Right lobe of liver (tissue), 6 donors: ENCODE measurements around the gene GCLC. TPM values are rescaled to one million over a fixed set of nuclear protein-coding genes. Genes with fewer than 3 reads are reported as not detected.
"Not testable (repeated sequence)": the region's sequence is repeated elsewhere in the genome, so short reads cannot be mapped to it uniquely, and the experiment has no call there.

Experiments
- ATAC-seq, 4 donors: fragments of 200-7000 bp; cut with Tn5 transposase; one replicate each; pipeline ENCODE4 v1.9.1; 2020; ENCODE audit warnings: mild to moderate bottlenecking in 4 of 4, moderate library complexity in 4 of 4
- DNase-seq, 3 donors: peaks; one replicate each; pipeline ENCODE4 v3.0.0-alpha.2; 2020
- H3K27ac ChIP-seq, 3 donors: fragments of 200-600 bp; one replicate each; pipeline ENCODE4 v1.8.0; 2022
- H3K27me3 ChIP-seq, 2 donors: fragments of 200-600 bp; one replicate each; pipeline ENCODE4 v1.8.0; 2022
- H3K36me3 ChIP-seq, 4 donors: fragments of 200-600 bp; sonication (generic) in 1 of 4; one replicate each; pipeline versions ENCODE4 v1.5.1 to v1.8.0; 2017 to 2022; ENCODE audit warnings: control low read depth in 1 of 4
- H3K4me1 ChIP-seq, 4 donors: fragments of 200-600 bp; sonication (generic) in 1 of 4; one replicate each; pipeline versions ENCODE4 v1.5.1 to v1.8.0; 2017 to 2022; ENCODE audit warnings: control low read depth in 1 of 4
- H3K4me3 ChIP-seq, 3 donors: fragments of 200-600 bp; one replicate each; pipeline ENCODE4 v1.8.0; 2022
- H3K9me3 ChIP-seq, 4 donors: fragments of 200-600 bp; sonication (generic) in 1 of 4; one replicate each; pipeline versions ENCODE4 v1.5.1 to v1.8.0; 2017 to 2022; ENCODE audit warnings: control low read depth in 1 of 4
- POLR2A ChIP-seq: fragments of 450-650 bp; IDR thresholded peaks from one replicate; pipeline ENCODE4 v1.6.1; 2017; ENCODE audit warnings: antibody characterized with exemption, mild to moderate bottlenecking
- WGBS: methylation state at CpG from one replicate; pipeline ENCODE4 v1.1.6; 2018; ENCODE audit warnings: low coverage, low lambda C conversion rate; ENCODE audit not compliant: insufficient coverage; ENCODE audit errors: missing lambda C conversion rate; 5-methylcytosine and 5-hydroxymethylcytosine counted together
- intact Hi-C, 2 donors: fragments of 100-400 bp; cut with DNase I; formaldehyde crosslinking; loops; one replicate each; pipeline versions ENCODE4 v1.11.2 to v1.14.1; 2022
- total RNA-seq, 6 experiments: library from RNA; depleted of rRNA in 2 of 6; stranded (reverse); fragments of >200 nt in 2 of 6; fragmentation: NEBNext Ultra II Directional in 3 of 6; extraction: Animal tissue kit (Norgen Biotek cat#: 25700) in 3 of 6; gene quantifications; one replicate each; pipeline versions ENCODE4 v1.1.0 to v1.2.4, GENCODE V29; 2016 to 2023
- TF ChIP-seq, protein P1 (sequence below), 4 donors: fragments of 200-600 bp in 3 of 4; fragments of 450-650 bp in 1 of 4; IDR thresholded peaks; one replicate each; pipeline versions ENCODE4 v1.5.1 to v1.8.0; 2016 to 2022; ENCODE audit warnings: antibody characterized with exemption in 4 of 4, mild to moderate bottlenecking in 2 of 4
- donor health status: DM: no; HTN: yes; CAD: no.
- donor health status: DM: no; HTN: no; CAD: no.
- donor health status: DM: no; HTN: no; CAD: no.
- donor health status: DM: no; HTN: yes; CAD: no.
- donor health status: DM: no; HTN: yes; CAD: no.

Gene GCLC
- total RNA-seq, 6 experiments from 2014 or later, result 56.8 to 140 (median 103) TPM

DNA sequence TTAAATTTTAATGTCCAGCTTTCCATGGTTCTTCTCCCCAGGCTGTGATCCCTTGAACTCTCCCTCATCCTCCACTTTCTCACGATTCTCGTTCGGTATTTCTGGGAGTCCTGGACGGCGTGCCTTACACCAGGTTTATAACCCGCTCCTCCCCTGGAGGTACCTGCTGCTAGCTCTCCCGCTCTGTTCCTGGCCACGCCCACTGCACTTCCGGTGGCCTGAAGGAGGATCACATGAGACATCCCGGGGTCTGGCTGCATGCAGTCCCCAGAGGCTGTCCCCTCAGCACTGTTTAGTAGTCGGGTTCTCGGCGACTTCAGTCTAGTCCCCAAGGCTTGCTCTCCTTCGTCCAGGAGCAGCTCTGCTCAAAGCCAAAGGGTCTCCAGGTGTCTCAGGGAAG is 28.4 kb upstream of the GCLC start:
- intact Hi-C loops, result no loop called here
- DNase-seq, result no peak
- no peaks in the 10 kb centered on the region for H3K36me3 ChIP-seq
- H3K9me3 ChIP-seq, result no peaks in the 10 kb centered on the region
- ATAC-seq, result no peak
- no peaks in the 10 kb centered on the region for H3K27me3 ChIP-seq
- H3K4me3 ChIP-seq, result no peak overlapping the region
- no peak overlapping the region for H3K27ac ChIP-seq
- WGBS, result 79% methylated on average over 8 of the region's 14 CpGs
- no peaks in the 10 kb centered on the region for H3K4me1 ChIP-seq
- TF ChIP-seq, protein P1, sequence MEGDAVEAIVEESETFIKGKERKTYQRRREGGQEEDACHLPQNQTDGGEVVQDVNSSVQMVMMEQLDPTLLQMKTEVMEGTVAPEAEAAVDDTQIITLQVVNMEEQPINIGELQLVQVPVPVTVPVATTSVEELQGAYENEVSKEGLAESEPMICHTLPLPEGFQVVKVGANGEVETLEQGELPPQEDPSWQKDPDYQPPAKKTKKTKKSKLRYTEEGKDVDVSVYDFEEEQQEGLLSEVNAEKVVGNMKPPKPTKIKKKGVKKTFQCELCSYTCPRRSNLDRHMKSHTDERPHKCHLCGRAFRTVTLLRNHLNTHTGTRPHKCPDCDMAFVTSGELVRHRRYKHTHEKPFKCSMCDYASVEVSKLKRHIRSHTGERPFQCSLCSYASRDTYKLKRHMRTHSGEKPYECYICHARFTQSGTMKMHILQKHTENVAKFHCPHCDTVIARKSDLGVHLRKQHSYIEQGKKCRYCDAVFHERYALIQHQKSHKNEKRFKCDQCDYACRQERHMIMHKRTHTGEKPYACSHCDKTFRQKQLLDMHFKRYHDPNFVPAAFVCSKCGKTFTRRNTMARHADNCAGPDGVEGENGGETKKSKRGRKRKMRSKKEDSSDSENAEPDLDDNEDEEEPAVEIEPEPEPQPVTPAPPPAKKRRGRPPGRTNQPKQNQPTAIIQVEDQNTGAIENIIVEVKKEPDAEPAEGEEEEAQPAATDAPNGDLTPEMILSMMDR (IDR thresholded peaks at IDR 0.05), result no peak
- no peak for TF ChIP-seq POLR2A

DNA sequence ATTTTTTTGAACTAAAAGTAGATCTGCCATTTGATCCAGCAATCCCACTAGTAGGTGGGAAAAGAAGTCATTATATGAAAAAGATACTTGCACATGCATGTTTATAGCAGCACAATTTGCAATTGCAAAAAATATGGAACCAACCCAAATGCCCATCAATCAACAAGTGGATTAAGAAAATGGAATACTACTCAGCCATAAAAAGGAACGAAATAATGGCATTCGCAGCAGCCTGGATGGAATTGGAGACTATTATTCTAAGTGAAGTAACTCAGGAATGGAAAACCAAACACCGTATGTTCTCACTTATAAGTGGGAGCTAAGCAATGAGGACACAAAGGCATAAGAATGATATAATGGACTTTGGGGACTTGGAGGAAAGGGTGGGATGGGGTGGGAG is 27.5 kb upstream of the GCLC start:
- H3K27ac ChIP-seq, H3K4me3 ChIP-seq, ATAC-seq, H3K9me3 ChIP-seq, DNase-seq, H3K27me3 ChIP-seq, H3K36me3 ChIP-seq, H3K4me1 ChIP-seq, intact Hi-C loops: not testable (repeated sequence)
- 77% methylated on average over 3 of the region's 3 CpGs for WGBS

GRCh38 chr6:53568776-53569616 is 24.1 kb upstream of the GCLC start:
- TF ChIP-seq, protein P1 (IDR thresholded peaks at IDR 0.05), result no peak
- no peak for TF ChIP-seq POLR2A
- peaks cover 0 to 23% (median 0%) of the 10 kb centered on the region in 4 donors for H3K4me1 ChIP-seq
- no peaks in the 10 kb centered on the region for H3K36me3 ChIP-seq
- no peaks in the 10 kb centered on the region for H3K27me3 ChIP-seq
- ATAC-seq (peak; percentile 50 to 68 (median 54)), DNase-seq (no peak)
- no peak overlapping the region for H3K4me3 ChIP-seq
- WGBS, result 57% methylated on average over 2 of the region's 2 CpGs
- H3K9me3 ChIP-seq, result no peaks in the 10 kb centered on the region
- no peak overlapping the region for H3K27ac ChIP-seq
- intact Hi-C loops, result no loop called here

GRCh38 chr6:53567701-53568100 is 22.8 kb upstream of the GCLC start:
- Histone ChIP-seq H3K9me3 (no peaks in the 10 kb centered on the region), H3K4me3 (no peak overlapping the region), H3K27ac (peak overlapping the region in 1 of 3 donors; percentile 4), H3K27me3 (no peaks in the 10 kb centered on the region), H3K36me3 (no peaks in the 10 kb centered on the region), H3K4me1 (peaks cover 0 to 24% (median 0%) of the 10 kb centered on the region in 4 donors)
- DNase-seq (no peak), ATAC-seq (peak in 3 of 4 donors; percentile 47 to 49 (median 47))
- TF ChIP-seq, protein P1 (IDR thresholded peaks at IDR 0.05), result no peak
- TF ChIP-seq POLR2A, result no peak
- WGBS, result 35% methylated on average over 2 of the region's 2 CpGs
- intact Hi-C loops, result no loop called here

DNA sequence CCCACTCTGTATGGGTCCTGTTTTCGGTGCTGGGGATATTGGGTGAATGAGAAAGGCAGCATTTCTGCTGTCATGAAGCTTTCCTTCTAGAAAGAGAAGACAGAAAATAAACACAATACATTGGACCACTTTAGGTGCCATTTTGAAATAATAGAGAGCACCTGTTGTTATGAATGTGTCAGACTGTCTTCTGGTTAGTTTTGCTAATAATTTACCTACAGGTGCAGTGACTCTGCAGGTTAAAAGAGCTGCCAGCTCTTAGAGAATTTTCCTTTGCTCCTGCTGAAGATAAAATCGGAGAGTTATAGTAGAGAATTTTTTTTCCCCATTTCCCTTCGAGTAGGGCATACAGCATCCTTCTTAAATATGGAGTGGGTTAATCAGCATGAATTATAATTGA is 21.9 kb upstream of the GCLC start:
- ATAC-seq (peak in 3 of 4 donors; percentile 19 to 50 (median 34)), DNase-seq (no peak)
- Histone ChIP-seq H3K27me3 (no peaks in the 10 kb centered on the region), H3K9me3 (no peaks in the 10 kb centered on the region), H3K27ac (peak overlapping the region in 1 of 3 donors; percentile 21), H3K4me1 (peaks cover 0 to 24% (median 0%) of the 10 kb centered on the region in 4 donors), H3K36me3 (peaks cover 0 to 3% (median 0%) of the 10 kb centered on the region in 4 donors), H3K4me3 (no peak overlapping the region)
- TF ChIP-seq POLR2A, result no peak
- TF ChIP-seq, protein P1 (IDR thresholded peaks at IDR 0.05), result no peak
- 58% methylated on average over 3 of the region's 3 CpGs for WGBS
- intact Hi-C loops, result no loop called here
